Endothelial cell of umbilical vein (primary cell): ENCODE data around the gene MON1A. TPM values are rescaled to one million over a fixed set of nuclear protein-coding genes. Genes with fewer than 3 reads are reported as not detected.

ENCODE experiments used
- BruUV-seq: library from RNA; stranded (reverse); fragments of 400-500 nt; replicated peaks from 2 replicates; lab custom pipeline; 2021; lab: Mats Ljungman, UMichigan
- CTCF ChIA-PET: fragments of 300-600, 350-600 bp; sonication (Branson Sonifier 250); formaldehyde crosslinking; loops from one replicate; lab custom pipeline; 2021; ENCODE audit warnings: antibody characterized with exemption, inconsistent platforms; lab: Charles Lee
- POLR2A ChIA-PET: fragments of 300-600, 350-600 bp; sonication (Branson Sonifier 250); formaldehyde crosslinking; loops from one replicate; lab custom pipeline; 2021; ENCODE audit warnings: antibody characterized with exemption, inconsistent platforms; lab: Charles Lee
- DNase-seq: peaks from one replicate; pipeline ENCODE4 v3.0.0-alpha.2; 2011; ENCODE audit warnings: low read depth, low spot score
- FAIRE-seq: peaks from 2 replicates; lab custom pipeline; 2011; peaks lifted over from hg19 to GRCh38; lab: Jason Lieb, UNC
- H2AFZ ChIP-seq: 2 replicates; pipeline ENCODE4 v1.6.0; 2012; ENCODE audit warnings: low read depth, low read length, control low read depth, inconsistent platforms
- H3K27ac ChIP-seq: 2 replicates; pipeline ENCODE4 v1.5.1; 2011; ENCODE audit warnings: low read depth, mild to moderate bottlenecking, control low read depth, low read length, moderate library complexity; ENCODE audit not compliant: insufficient read depth
- H3K27me3 ChIP-seq, 2 experiments: 2 replicates each; pipeline versions ENCODE4 v1.6.0 to v1.6.1; 2011; ENCODE audit warnings: low read length in 2 of 2, mixed read lengths in 1 of 2; ENCODE audit not compliant: control insufficient read depth in 2 of 2, insufficient read depth in 2 of 2
- H3K36me3 ChIP-seq, 2 experiments: 2 replicates in 1 of 2; 3 replicates in 1 of 2; pipeline ENCODE4 v1.5.1; 2011; ENCODE audit warnings: low read length in 2 of 2, mild to moderate bottlenecking in 1 of 2, moderate library complexity in 1 of 2; ENCODE audit not compliant: control insufficient read depth in 2 of 2, insufficient read depth in 2 of 2; ENCODE audit errors: extremely low read depth in 1 of 2
- H3K4me1 ChIP-seq: 3 replicates; pipeline ENCODE4 v1.5.1; 2011; ENCODE audit warnings: mild to moderate bottlenecking, low read length; ENCODE audit not compliant: control insufficient read depth, insufficient read depth; ENCODE audit errors: extremely low read depth
- H3K4me2 ChIP-seq: 2 replicates; pipeline ENCODE4 v1.6.1; 2011; ENCODE audit warnings: low read length, control low read depth, mixed read lengths; ENCODE audit not compliant: insufficient read depth
- H3K4me3 ChIP-seq, 3 experiments: fragments of 200-600 bp in 1 of 3; sonication (generic), shearing (Covaris generic) in 1 of 3; replicated peaks in 1 of 3; 2 replicates each; pipeline ENCODE4 v1.5.1; 2011 to 2016; ENCODE audit warnings: control low read depth in 3 of 3, low read length in 3 of 3, mild to moderate bottlenecking in 2 of 3, inconsistent platforms in 1 of 3, low read depth in 1 of 3, moderate library complexity in 1 of 3; ENCODE audit not compliant: insufficient read depth in 1 of 3
- H3K79me2 ChIP-seq: 2 replicates; pipeline ENCODE4 v1.6.0; 2012; ENCODE audit warnings: low read length, inconsistent platforms; ENCODE audit not compliant: control insufficient read depth, insufficient read depth
- H3K9ac ChIP-seq: replicated peaks from 2 replicates; pipeline ENCODE3; 2011; ENCODE audit warnings: low read length, control low read depth; ENCODE audit not compliant: insufficient read depth; ENCODE audit errors: extremely low read depth
- H3K9me1 ChIP-seq: replicated peaks from 3 replicates; pipeline ENCODE4 v1.6.0; 2011; ENCODE audit warnings: mild to moderate bottlenecking, low read length; ENCODE audit not compliant: control insufficient read depth, insufficient read depth; ENCODE audit errors: extremely low read depth
- H3K9me3 ChIP-seq: replicated peaks from 2 replicates; pipeline ENCODE4 v1.5.1; 2012; ENCODE audit warnings: low read length, inconsistent platforms; ENCODE audit not compliant: control insufficient read depth, insufficient read depth
- H4K20me1 ChIP-seq: replicated peaks from 2 replicates; pipeline ENCODE3; 2011; ENCODE audit warnings: mild to moderate bottlenecking, low read length; ENCODE audit not compliant: control insufficient read depth, insufficient read depth; ENCODE audit errors: extremely low read depth
- CTCF ChIP-seq, 2 donors: IDR thresholded peaks; 1 replicate in 1 of 2; 2 replicates in 1 of 2; pipeline ENCODE4 v1.5.1; 2011; ENCODE audit warnings: low read length in 2 of 2, mild to moderate bottlenecking in 2 of 2, moderate library complexity in 2 of 2, control low read depth in 1 of 2, inconsistent platforms in 1 of 2, low read depth in 1 of 2; ENCODE audit not compliant: insufficient read depth in 1 of 2; ENCODE audit errors: extremely low read depth in 1 of 2
- EZH2 ChIP-seq: IDR thresholded peaks from 2 replicates; pipeline ENCODE4 v1.6.1; 2012; ENCODE audit warnings: borderline replicate concordance, low read depth, mild to moderate bottlenecking, moderate library complexity, low read length, inconsistent platforms; ENCODE audit not compliant: severe bottlenecking
- FOS ChIP-seq: IDR thresholded peaks from 2 replicates; pipeline ENCODE4 v1.6.1; 2011; ENCODE audit warnings: mild to moderate bottlenecking, low read length, moderate library complexity, borderline replicate concordance; ENCODE audit not compliant: insufficient read depth
- GATA2 ChIP-seq: IDR thresholded peaks from 2 replicates; pipeline ENCODE4 v1.7.0; 2011; ENCODE audit warnings: low read depth, mild to moderate bottlenecking, moderate library complexity, mixed read lengths, low read length; ENCODE audit not compliant: insufficient read length, insufficient read depth
- JUN ChIP-seq: IDR thresholded peaks from 2 replicates; pipeline ENCODE4 v1.6.1; 2011; ENCODE audit warnings: borderline replicate concordance, low read depth; ENCODE audit not compliant: insufficient read length, insufficient read depth
- MAX ChIP-seq: IDR thresholded peaks from 2 replicates; pipeline ENCODE4 v1.6.1; 2011; ENCODE audit not compliant: insufficient read depth, insufficient read length
- MYC ChIP-seq: IDR thresholded peaks from one replicate; pipeline ENCODE4 v1.6.1; 2011; ENCODE audit warnings: mild to moderate bottlenecking, low read depth, low read length
- POLR2A ChIP-seq: IDR thresholded peaks from 2 replicates; pipeline ENCODE4 v1.6.1; 2012; ENCODE audit warnings: low read depth, mild to moderate bottlenecking, control low read depth, low read length
- POLR2AphosphoS5 ChIP-seq: IDR thresholded peaks from 2 replicates; pipeline ENCODE4 v1.6.1; 2012; ENCODE audit warnings: low read depth, mild to moderate bottlenecking, control low read depth, low read length, moderate library complexity; ENCODE audit not compliant: insufficient read depth
- dilution Hi-C: fragments of 300-500 bp; cut with MboI; formaldehyde crosslinking; loops from one replicate; pipeline ENCODE4 v1.15.0; 2019; ENCODE audit warnings: low sequenced_read_pairs; ENCODE audit not compliant: extremely low pct_ligation_motif_present
- intact Hi-C: fragments of 100-400 bp; cut with micrococcal nuclease; formaldehyde crosslinking; loops from one replicate; pipeline ENCODE4 v1.10.0; 2022
- polyA plus RNA-seq, 4 experiments: library from polyadenylated mRNA; depleted of rRNA in 3 of 4; stranded (reverse) in 3 of 4; unstranded in 1 of 4; fragments of >200 nt; gene quantifications; 2 replicates each; pipeline versions ENCODE4 v1.2.1 to v1.2.3, GENCODE V29; 2011 to 2012; ENCODE audit warnings: missing spikeins in 1 of 4
- total RNA-seq: library from RNA; stranded (reverse); gene quantifications from 2 replicates; pipeline ENCODE4 v1.2.3, GENCODE V29; 2021

The MON1A gene
- total and polyA plus RNA-seq, 2 donors (not counting 3 experiments of a cell fraction or from before 2014, with no cell fraction given), result 17.5 to 31.1 TPM

- dilution Hi-C loops, result no loop called here
- POLR2A ChIA-PET, result no interaction called here
- TF ChIP-seq JUN, result no peak
- peak; percentile 39 for TF ChIP-seq MAX
- TF ChIP-seq GATA2, result no peak
These were observed 60.6 kb downstream of the MON1A start for GRCh38 chr3:49868862-49869466.

GRCh38 chr3:49867871-49868321 lies 61.7 kb downstream of the MON1A start:
- no peak for FAIRE-seq
- no peaks in the 10 kb centered on the region for H3K9me1 ChIP-seq
- no peaks in the 10 kb centered on the region for H4K20me1 ChIP-seq
- no peak overlapping the region for H2AFZ ChIP-seq
- POLR2A ChIA-PET, result interaction anchor here (0.6 to 1.6 kb wide), 2 partner anchors 73 to 303 kb away, joined by 3 to 9 read pairs; no protein-coding TSS in a partner anchor
- no peak overlapping the region for H3K27ac ChIP-seq
- intact Hi-C loops (no loop called here), dilution Hi-C loops (no loop called here)
- DNase-seq, result peak; percentile 29
- H3K4me3 ChIP-seq, result no peak overlapping the region
- H3K4me1 ChIP-seq, result no peaks in the 10 kb centered on the region
- H3K36me3 ChIP-seq, result no peaks in the 10 kb centered on the region
- no peaks in the 10 kb centered on the region for H3K79me2 ChIP-seq
- peaks cover 30 to 36% of the 10 kb centered on the region in 2 experiments for H3K27me3 ChIP-seq
- no TSS peak for BruUV-seq
- TF ChIP-seq MAX (no peak), JUN (no peak), POLR2A (no peak), POLR2AphosphoS5 (no peak), GATA2 (no peak), EZH2 (no peak), CTCF (IDR thresholded peaks at IDR 0.05; ENCODE audit: extremely low read depth in 1 of 2, insufficient read depth in 1 of 2, low read depth in 1 of 2, low read length in 2 of 2) (no peak), MYC (no peak), FOS (no peak)
- CTCF ChIA-PET, result interaction anchor here (0.6 to 1.9 kb wide), 6 partner anchors 10 to 29 kb away, joined by 3 to 6 read pairs (median 5); no protein-coding TSS in a partner anchor
- no peak overlapping the region for H3K4me2 ChIP-seq
- H3K9me3 ChIP-seq, result no peaks in the 10 kb centered on the region
- no peak overlapping the region for H3K9ac ChIP-seq

More at GRCh38 chr3:49868862-49869466, 60.6 kb downstream of the MON1A start:
- FAIRE-seq, result no peak
- Histone ChIP-seq H3K4me1 (no peaks in the 10 kb centered on the region), H2AFZ (no peak overlapping the region), H3K9ac (no peak overlapping the region), H3K9me3 (no peaks in the 10 kb centered on the region), H3K79me2 (no peaks in the 10 kb centered on the region), H3K36me3 (no peaks in the 10 kb centered on the region), H4K20me1 (no peaks in the 10 kb centered on the region), H3K9me1 (no peaks in the 10 kb centered on the region), H3K4me3 (no peak overlapping the region), H3K4me2 (no peak overlapping the region), H3K27me3 (peaks cover 30 to 33% of the 10 kb centered on the region in 2 experiments), H3K27ac (no peak overlapping the region)
- CTCF ChIA-PET, result interaction anchor here (1.1 to 1.9 kb wide), 3 partner anchors 12 to 30 kb away, joined by 5 read pairs; no protein-coding TSS in a partner anchor
- no peak for DNase-seq
- BruUV-seq, result no TSS peak
- intact Hi-C loops, result no loop called here
